A673 (cell line): ENCODE data around the gene ANO2. TPM values are rescaled to one million over a fixed set of nuclear protein-coding genes. Genes with fewer than 3 reads are reported as not detected.

ENCODE experiments used
- BruUV-seq: library from RNA; stranded (reverse); fragments of 400-500 nt; replicated peaks from 2 replicates; lab custom pipeline; 2021; lab: Mats Ljungman, UMichigan
- CTCF ChIA-PET: fragments of 300-600 bp; sonication (Branson Sonifier 250); formaldehyde crosslinking; loops from one replicate; lab custom pipeline; 2022; ENCODE audit warnings: antibody characterized with exemption; lab: Charles Lee
- POLR2A ChIA-PET: fragments of 300-600 bp; sonication (Branson Sonifier 250); formaldehyde crosslinking; loops from one replicate; lab custom pipeline; 2022; ENCODE audit warnings: antibody characterized with exemption; ENCODE audit not compliant: low non-redundant PET; lab: Charles Lee
- DNase-seq: peaks from one replicate; pipeline ENCODE4 v3.0.0-alpha.2; 2015; ENCODE audit warnings: low spot score
- H3K27ac ChIP-seq: fragments of 200-600 bp; sonication (generic); 2 replicates; pipeline ENCODE4 v1.5.1; 2016; ENCODE audit warnings: mixed run types, low read depth, mild to moderate bottlenecking, mixed read lengths, antibody characterized with exemption, low read length; ENCODE audit not compliant: poor library complexity, severe bottlenecking
- H3K27me3 ChIP-seq: fragments of 200-600 bp; sonication (generic); replicated peaks from 2 replicates; pipeline ENCODE4 v1.6.1; 2017; ENCODE audit warnings: mixed run types, low read depth, mild to moderate bottlenecking, mixed read lengths, antibody characterized with exemption, low read length; ENCODE audit not compliant: insufficient read depth, poor library complexity
- H3K36me3 ChIP-seq: fragments of 200-600 bp; sonication (generic); 2 replicates; pipeline ENCODE4 v1.6.1; 2016; ENCODE audit warnings: mixed run types, mild to moderate bottlenecking, mixed read lengths, antibody characterized with exemption, low read length; ENCODE audit not compliant: insufficient read depth, poor library complexity, severe bottlenecking
- H3K4me1 ChIP-seq: fragments of 200-600 bp; sonication (generic); 2 replicates; pipeline ENCODE4 v1.6.1; 2017; ENCODE audit warnings: mixed run types, mild to moderate bottlenecking, mixed read lengths, antibody characterized with exemption, low read length; ENCODE audit not compliant: insufficient read depth, poor library complexity, severe bottlenecking
- H3K4me3 ChIP-seq: fragments of 200-600 bp; sonication (generic); 2 replicates; pipeline ENCODE4 v1.5.1; 2016; ENCODE audit warnings: low read depth, mixed run types, mild to moderate bottlenecking, mixed read lengths, low read length; ENCODE audit not compliant: poor library complexity, severe bottlenecking
- H3K9me3 ChIP-seq: fragments of 200-600 bp; sonication (generic); 2 replicates; pipeline ENCODE4 v1.6.1; 2016; ENCODE audit warnings: mixed run types, low read depth, mild to moderate bottlenecking, mixed read lengths, antibody characterized with exemption, low read length; ENCODE audit not compliant: poor library complexity, severe bottlenecking
- EZH2 ChIP-seq: fragments of 200-600 bp; sonication (generic); IDR thresholded peaks from 2 replicates; pipeline ENCODE4 v1.6.1; 2017; ENCODE audit warnings: borderline replicate concordance, low read depth, mild to moderate bottlenecking, mixed read lengths, antibody characterized with exemption, low read length; ENCODE audit not compliant: poor library complexity, severe bottlenecking
- intact Hi-C: fragments of 100-400 bp; cut with micrococcal nuclease; formaldehyde crosslinking; loops from one replicate; pipeline ENCODE4 v1.10.0; 2022; ENCODE audit not compliant: unreplicated experiment
- total RNA-seq: library from RNA; stranded (reverse); gene quantifications from 2 replicates; pipeline ENCODE4 v1.2.3, GENCODE V29; 2021
- TF ChIP-seq, protein P1 (sequence below): fragments of 300-800, 200-600 bp; sonication (generic); conservative IDR thresholded peaks from 2 replicates; pipeline ENCODE4 v1.5.1; 2017; ENCODE audit warnings: low read depth, mild to moderate bottlenecking, antibody characterized with exemption, low read length, moderate library complexity, mixed read lengths

Gene ANO2
- total RNA-seq, 1 experiment from 2014 or later: not detected

DNA sequence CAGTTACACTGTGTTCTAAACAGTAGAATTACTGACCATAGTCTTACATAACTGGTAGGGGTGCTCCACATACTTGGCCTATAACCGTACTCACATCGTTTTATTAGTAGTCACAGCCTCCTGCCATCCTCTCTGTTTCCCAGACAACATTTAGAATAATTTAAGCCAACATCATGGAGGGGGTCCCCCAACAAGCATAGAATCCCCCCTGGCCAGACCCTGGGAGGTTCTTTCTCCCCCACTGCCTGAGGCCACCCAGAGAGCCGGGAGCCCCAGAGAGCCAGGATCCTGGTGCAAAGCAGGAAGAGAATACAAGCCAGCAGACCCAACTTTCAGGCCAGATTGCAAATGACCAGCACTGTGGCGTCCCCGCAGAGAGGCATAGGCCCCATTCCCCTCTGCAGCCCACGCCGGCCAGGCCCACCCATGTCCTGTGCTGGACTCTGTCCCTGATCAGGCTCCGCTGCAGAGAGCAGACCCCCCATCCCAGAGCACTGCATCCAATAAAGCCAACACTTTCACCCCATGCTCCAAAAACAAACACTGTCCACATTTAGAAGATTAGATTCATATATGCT, 317.9 kb downstream of the ANO2 start:
- Histone ChIP-seq H3K4me1 (no peaks in the 10 kb centered on the region), H3K27me3 (peaks cover 36% of the 10 kb centered on the region), H3K36me3 (no peaks in the 10 kb centered on the region), H3K9me3 (no peaks in the 10 kb centered on the region), H3K4me3 (no peak overlapping the region), H3K27ac (no peak overlapping the region)
- ChIA-PET POLR2A (no interaction called here), CTCF (no interaction called here)
- no peak for TF ChIP-seq EZH2
- TF ChIP-seq, protein P1, sequence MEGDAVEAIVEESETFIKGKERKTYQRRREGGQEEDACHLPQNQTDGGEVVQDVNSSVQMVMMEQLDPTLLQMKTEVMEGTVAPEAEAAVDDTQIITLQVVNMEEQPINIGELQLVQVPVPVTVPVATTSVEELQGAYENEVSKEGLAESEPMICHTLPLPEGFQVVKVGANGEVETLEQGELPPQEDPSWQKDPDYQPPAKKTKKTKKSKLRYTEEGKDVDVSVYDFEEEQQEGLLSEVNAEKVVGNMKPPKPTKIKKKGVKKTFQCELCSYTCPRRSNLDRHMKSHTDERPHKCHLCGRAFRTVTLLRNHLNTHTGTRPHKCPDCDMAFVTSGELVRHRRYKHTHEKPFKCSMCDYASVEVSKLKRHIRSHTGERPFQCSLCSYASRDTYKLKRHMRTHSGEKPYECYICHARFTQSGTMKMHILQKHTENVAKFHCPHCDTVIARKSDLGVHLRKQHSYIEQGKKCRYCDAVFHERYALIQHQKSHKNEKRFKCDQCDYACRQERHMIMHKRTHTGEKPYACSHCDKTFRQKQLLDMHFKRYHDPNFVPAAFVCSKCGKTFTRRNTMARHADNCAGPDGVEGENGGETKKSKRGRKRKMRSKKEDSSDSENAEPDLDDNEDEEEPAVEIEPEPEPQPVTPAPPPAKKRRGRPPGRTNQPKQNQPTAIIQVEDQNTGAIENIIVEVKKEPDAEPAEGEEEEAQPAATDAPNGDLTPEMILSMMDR: no peak
- intact Hi-C loops: no loop called here
- no peak for DNase-seq
- no TSS peak for BruUV-seq

DNA sequence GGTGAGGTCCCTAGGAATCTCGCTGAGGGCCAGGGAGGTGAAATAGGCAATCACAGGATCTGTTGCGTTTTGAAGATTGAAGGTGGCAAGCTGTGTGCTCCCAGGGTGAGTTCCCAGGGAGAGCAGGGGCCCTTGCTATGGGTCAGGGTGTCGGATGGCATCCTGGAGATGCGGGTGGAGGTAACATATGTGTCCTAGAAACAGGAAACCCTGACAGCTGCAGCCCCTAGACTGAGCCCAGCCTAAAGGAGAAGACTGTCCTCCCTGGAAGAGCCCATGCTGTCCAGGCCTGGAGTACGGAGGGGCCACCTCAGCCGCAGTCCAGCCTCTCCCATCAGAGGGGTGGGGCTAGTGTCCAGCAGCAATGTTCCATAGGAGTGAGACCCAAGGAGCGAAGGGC, 318.9 kb downstream of the ANO2 start:
- TF ChIP-seq, protein P1: no peak
- no peak for TF ChIP-seq EZH2
- no peak for DNase-seq
- CTCF ChIA-PET: no interaction called here
- Histone ChIP-seq H3K4me3 (no peak overlapping the region), H3K27me3 (peaks cover 27% of the 10 kb centered on the region), H3K36me3 (no peaks in the 10 kb centered on the region), H3K27ac (no peak overlapping the region), H3K4me1 (no peaks in the 10 kb centered on the region), H3K9me3 (no peaks in the 10 kb centered on the region)
- intact Hi-C loops: no loop called here
- POLR2A ChIA-PET: no interaction called here
- no TSS peak for BruUV-seq

DNA sequence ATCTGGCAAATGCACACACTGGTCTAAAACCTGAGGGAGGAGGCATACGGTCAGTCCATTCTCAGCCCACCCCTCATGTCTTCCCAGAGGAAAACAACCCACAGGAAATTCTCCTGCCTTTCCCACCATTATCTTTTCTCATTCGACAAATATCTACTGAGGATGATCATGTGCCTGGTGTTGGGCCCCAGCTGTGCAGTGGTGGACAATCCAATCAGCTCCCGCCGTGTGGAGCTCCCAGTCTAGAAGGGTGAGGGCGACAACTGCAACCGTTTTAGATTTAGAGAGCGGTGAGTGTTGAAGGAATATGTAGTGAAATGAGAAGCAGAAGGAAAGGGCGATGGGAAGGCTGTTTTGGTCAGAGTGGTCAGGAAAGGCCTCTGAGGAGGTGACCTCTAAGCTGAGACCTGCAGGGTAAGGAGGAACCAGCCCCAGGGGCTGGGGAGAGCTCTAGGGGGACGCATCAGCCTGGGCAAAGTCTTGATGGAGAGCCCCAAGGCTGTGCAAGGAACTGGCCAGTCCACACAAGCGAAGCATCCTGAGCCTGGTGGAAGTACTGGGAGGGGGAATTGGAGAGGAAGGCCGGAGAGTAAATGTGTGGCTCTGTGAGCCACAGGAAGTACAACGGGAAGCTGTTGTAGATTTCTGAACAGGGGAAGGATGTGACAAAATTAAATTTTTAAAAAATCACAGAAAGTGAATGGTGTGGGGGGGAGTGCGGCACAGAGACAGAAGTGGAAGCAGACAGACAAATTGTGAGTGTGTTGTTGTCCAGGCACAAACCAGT, 320.4 kb downstream of the ANO2 start:
- no TSS peak for BruUV-seq
- no peaks in the 10 kb centered on the region for H3K36me3 ChIP-seq
- no peak for DNase-seq
- intact Hi-C loops: no loop called here
- H3K4me1 ChIP-seq: no peaks in the 10 kb centered on the region
- H3K27ac ChIP-seq: no peak overlapping the region
- TF ChIP-seq, protein P1: no peak
- no peak for TF ChIP-seq EZH2
- H3K9me3 ChIP-seq: no peaks in the 10 kb centered on the region
- H3K27me3 ChIP-seq: peaks cover 14% of the 10 kb centered on the region
- H3K4me3 ChIP-seq: no peak overlapping the region
- CTCF ChIA-PET: no interaction called here
- POLR2A ChIA-PET: interaction anchor here (0.6 kb wide), 1 partner anchor 11 kb away, joined by 4 read pairs; no protein-coding TSS in a partner anchor
